ENCODE measurements around the gene SLC16A5. TPM values are rescaled to one million over a fixed set of nuclear protein-coding genes. Genes with fewer than 3 reads are reported as not detected.
"Not testable (repeated sequence)": the region's sequence is repeated elsewhere in the genome, so short reads cannot be mapped to it uniquely, and the experiment has no call there.

SLC16A5 gene
- total and polyA plus RNA-seq, 2 experiments from 2014 or later: 9.9 to 47.1 TPM

GRCh38 chr17:75133001-75133400 is 45.2 kb downstream of the SLC16A5 start:
- H3K27ac ChIP-seq: no peak overlapping the region
- DNase-seq (ENCODE audit: low read depth in 1 of 2, low spot score in 1 of 2): no peak
- H3K4me3 ChIP-seq: no peak overlapping the region
- no peak for TF ChIP-seq CTCF (IDR thresholded peaks at IDR 0.05; ENCODE audit: low read depth, low read length)
- H3K9me3 ChIP-seq (ENCODE audit: low read depth): no peaks in the 10 kb centered on the region
- H3K4me1 ChIP-seq (ENCODE audit: low read depth): no peaks in the 10 kb centered on the region
- H3K36me3 ChIP-seq: peaks cover 3% of the 10 kb centered on the region
- H3K27me3 ChIP-seq: no peaks in the 10 kb centered on the region

- DNase-seq (ENCODE audit: low read depth in 1 of 2, low spot score in 1 of 2); H3K27me3 ChIP-seq; H3K4me3 ChIP-seq; H3K36me3 ChIP-seq; H3K9me3 ChIP-seq (ENCODE audit: low read depth); H3K4me1 ChIP-seq (ENCODE audit: low read depth): not testable (repeated sequence)
- H3K27ac ChIP-seq: peak overlapping the region; percentile 17
These were observed 46.0 kb downstream of the SLC16A5 start for GRCh38 chr17:75133607-75134347.

GRCh38 chr17:75135452-75135851 is 47.7 kb downstream of the SLC16A5 start:
- peaks cover 7% of the 10 kb centered on the region for H3K36me3 ChIP-seq
- no peaks in the 10 kb centered on the region for H3K4me1 ChIP-seq (ENCODE audit: low read depth)
- H3K27ac ChIP-seq: peak overlapping the region; percentile 58
- H3K9me3 ChIP-seq (ENCODE audit: low read depth): no peaks in the 10 kb centered on the region
- no peak for DNase-seq (ENCODE audit: low read depth in 1 of 2, low spot score in 1 of 2)
- TF ChIP-seq CTCF (IDR thresholded peaks at IDR 0.05; ENCODE audit: low read depth, low read length): no peak
- H3K27me3 ChIP-seq: no peaks in the 10 kb centered on the region
- no peak overlapping the region for H3K4me3 ChIP-seq

- Histone ChIP-seq H3K27me3 (no peaks in the 10 kb centered on the region), H3K9me3 (ENCODE audit: low read depth) (no peaks in the 10 kb centered on the region), H3K4me1 (ENCODE audit: low read depth) (no peaks in the 10 kb centered on the region), H3K27ac (peak overlapping the region; percentile 58), H3K4me3 (no peak overlapping the region), H3K36me3 (peaks cover 11% of the 10 kb centered on the region)
- no peak for DNase-seq (ENCODE audit: low read depth in 1 of 2, low spot score in 1 of 2)
- no peak for TF ChIP-seq CTCF (IDR thresholded peaks at IDR 0.05; ENCODE audit: low read depth, low read length)
These were observed 48.2 kb downstream of the SLC16A5 start for GRCh38 chr17:75135946-75136345.

GRCh38 chr17:75137762-75138161 is 50.0 kb downstream of the SLC16A5 start:
- H3K27me3 ChIP-seq; H3K9me3 ChIP-seq (ENCODE audit: low read depth); H3K27ac ChIP-seq; H3K4me3 ChIP-seq; DNase-seq (ENCODE audit: low read depth in 1 of 2, low spot score in 1 of 2); H3K4me1 ChIP-seq (ENCODE audit: low read depth): not testable (repeated sequence)
- peaks cover 22% of the 10 kb centered on the region for H3K36me3 ChIP-seq

GRCh38 chr17:75138519-75138918 is 50.8 kb downstream of the SLC16A5 start:
- no peak overlapping the region for H3K27ac ChIP-seq
- H3K9me3 ChIP-seq (ENCODE audit: low read depth): no peaks in the 10 kb centered on the region
- TF ChIP-seq CTCF (IDR thresholded peaks at IDR 0.05; ENCODE audit: low read depth, low read length): no peak
- H3K27me3 ChIP-seq: no peaks in the 10 kb centered on the region
- H3K36me3 ChIP-seq: peaks cover 22% of the 10 kb centered on the region
- no peak overlapping the region for H3K4me3 ChIP-seq
- no peak for DNase-seq (ENCODE audit: low read depth in 1 of 2, low spot score in 1 of 2)
- H3K4me1 ChIP-seq (ENCODE audit: low read depth): no peaks in the 10 kb centered on the region

All from cardiac muscle cell (in vitro differentiated cells and primary cell).